Stimulated activated CD8-positive, alpha-beta memory T cell treated with anti-CD3 and anti-CD28 coated beads, Interleukin-12 subunit alpha, Interleukin-12 subunit beta, amount 100 ng/mL, for 1 hour (primary cell): ENCODE data around the gene IDI2.
"Not testable (repeated sequence)": the region's sequence is repeated elsewhere in the genome, so short reads cannot be mapped to it uniquely, and the experiment has no call there.

Experiments
- DNase-seq: peaks from one replicate; pipeline ENCODE4 v3.0.0-alpha.2; 2020; ENCODE audit warnings: low read depth

Gene IDI2

DNA sequence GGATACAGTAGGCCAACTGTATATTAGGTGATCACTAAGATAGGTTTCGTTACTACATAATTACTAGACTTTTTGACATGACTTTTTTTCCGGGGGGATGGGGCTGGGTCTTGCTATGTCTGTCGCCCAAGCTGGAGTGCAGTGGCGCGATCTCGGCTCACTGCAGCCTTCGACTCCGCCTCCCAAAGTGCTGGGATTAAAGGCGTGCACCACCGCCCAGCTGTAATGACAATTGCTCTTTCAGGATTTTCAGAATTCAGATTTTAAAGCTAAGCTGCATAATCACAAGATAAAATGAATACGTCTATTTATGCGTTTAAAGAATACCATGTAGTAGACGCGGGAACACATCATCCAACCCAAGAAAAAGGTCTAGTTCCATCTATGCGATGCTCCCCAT is 22.3 kb upstream of the IDI2 start:
- no peak for DNase-seq

DNA sequence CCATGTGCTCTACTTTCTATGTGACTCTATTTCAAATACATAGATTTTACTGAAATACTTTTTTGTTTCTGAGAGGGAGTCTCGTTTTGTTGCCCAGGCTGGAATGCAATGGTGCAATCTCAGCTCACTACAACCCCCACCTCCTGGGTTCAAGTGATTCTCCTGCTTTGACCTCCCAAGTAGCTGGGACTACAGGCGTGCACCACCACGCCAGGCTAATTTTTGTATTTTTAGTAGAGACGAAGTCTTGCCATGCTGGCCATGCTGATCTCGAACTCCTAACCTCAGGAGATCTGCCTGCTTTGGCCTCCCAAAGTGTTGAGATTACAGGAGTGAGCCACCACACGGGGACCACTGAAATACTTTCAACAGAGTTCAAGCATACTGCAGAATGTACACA is 19.8 kb upstream of the IDI2 start:
- no peak for DNase-seq

DNA sequence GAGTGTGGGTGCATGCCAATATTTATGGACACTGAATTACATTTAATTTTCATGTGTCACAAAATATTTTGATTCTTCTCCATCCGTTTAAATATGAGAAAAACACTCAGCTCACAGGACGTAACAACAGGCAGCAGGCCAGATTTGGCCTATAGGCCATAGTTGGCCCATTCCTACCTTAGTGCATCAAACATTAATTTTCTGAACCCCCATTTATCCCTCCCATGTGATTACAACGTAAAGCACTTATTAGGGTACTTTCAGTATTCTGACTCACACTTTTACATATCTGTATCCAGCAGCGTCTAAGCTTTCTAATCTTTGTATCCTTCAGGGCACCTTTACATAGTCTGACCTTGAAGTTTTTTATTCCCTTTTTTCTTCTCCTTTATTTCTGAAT is 19.3 kb upstream of the IDI2 start:
- no peak for DNase-seq

DNA sequence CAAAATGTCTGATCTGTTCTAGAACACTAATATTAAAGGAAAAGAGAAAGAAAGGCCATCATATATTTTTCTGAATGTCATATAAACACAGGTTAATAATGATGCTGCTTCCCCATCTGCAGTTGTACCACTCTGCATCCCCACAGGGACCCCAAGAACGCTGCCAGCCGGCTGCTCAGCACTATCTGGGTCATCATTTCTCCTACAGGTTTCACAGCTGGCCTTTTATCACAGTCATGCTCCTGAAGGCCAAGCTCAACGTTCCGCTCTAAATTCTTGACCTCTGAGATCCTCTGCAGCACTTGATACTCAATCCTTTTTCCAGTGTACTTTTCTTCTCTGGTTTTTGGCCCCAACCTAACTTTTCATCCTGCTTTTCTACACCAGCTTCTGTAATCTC is 18.5 kb upstream of the IDI2 start:
- DNase-seq: no peak

DNA sequence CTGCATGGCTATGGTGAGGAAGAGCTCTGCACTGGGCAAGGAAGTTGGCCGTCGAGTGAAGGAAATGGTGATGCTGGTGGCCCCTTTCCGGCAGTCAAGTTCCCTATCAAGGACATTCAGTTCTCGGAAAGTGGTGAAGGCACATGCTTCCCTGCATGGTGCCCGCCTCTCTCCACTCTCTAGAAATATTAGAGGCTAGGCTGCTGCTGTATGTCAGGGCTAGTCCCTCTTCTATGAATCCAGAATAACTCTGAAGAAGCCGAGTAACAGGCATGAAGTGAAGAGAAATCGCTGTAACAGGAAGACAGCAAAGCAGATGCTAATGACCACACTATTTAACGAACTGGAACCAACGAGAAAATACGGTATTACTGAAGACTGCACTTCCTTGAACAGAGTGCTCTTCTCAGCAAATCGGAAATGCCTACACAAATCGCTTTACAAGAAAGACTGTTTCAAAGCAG is 17.9 kb upstream of the IDI2 start:
- DNase-seq: no peak

DNA sequence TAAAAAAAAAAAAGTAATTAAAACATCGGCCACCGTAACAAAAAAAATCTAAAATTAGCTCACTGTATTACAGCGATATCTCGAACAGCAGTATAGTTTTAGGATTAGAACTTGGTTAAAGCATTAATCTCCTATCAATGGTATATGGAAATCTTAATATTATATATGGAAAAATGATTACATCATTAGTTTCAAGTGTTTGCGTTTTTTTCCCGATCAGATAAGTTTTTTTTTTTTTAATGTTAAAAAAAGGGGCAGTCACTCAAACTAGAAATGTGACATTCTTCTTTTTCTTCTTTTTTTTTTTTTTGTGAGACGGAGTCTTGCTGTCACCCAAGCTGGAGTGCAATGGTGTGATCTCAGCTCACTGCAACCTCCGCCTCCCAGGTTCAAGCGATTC is 15.9 kb upstream of the IDI2 start:
- no peak for DNase-seq

DNA sequence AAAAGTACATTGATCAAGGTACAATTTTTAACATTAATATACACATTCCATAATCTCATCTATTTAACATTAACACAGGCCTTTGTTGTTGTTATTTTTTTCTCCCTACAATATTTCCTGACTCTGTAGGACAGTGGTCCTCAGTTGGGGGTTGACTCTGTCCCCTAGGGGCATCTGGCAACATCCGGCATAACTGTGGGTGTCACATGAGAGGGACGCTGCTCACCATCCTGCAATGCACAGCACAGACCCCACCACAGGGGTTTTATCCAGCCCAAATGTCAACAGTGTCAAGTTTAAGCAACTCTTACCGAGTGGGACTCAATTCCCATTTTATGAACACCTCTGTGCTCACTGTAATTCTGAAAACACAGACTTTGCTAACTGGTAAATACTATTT is 14.5 kb upstream of the IDI2 start:
- no peak for DNase-seq

DNA sequence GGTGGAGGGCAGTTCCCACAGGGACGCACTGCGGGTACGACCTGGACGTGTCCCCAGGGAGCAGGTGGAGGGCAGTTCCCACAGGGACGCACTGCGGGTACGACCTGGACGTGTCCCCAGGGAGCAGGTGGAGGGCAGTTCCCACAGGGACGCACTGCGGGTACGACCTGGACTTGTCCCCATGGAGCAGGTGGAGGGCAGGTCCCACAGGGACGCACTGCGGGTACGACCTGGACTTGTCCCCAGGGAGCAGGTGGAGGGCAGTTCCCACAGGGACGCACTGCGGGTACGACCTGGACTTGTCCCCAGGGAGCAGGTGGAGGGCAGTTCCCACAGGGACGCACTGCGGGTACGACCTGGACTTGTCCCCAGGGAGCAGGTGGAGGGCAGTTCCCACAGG is 13.1 kb upstream of the IDI2 start:
- DNase-seq: not testable (repeated sequence)

DNA sequence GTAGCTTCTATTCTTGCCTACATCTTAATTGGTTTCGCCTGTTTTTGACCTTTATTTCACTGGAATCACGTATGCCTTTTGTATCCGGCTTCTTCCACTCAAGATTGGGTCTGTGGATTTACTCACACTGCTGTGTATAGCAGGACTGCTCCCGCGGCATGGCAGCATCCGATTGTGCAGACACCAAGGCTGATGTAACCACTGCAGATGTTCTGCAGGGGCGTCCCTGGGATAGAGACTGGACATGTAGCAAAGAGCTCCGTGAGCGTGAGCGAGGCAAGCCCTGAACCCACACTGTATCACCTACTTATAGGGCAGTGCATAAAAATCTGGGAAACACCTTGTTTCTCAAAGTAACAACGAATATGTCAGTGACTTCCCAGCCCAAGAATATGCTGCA is 11.4 kb upstream of the IDI2 start:
- DNase-seq: no peak

DNA sequence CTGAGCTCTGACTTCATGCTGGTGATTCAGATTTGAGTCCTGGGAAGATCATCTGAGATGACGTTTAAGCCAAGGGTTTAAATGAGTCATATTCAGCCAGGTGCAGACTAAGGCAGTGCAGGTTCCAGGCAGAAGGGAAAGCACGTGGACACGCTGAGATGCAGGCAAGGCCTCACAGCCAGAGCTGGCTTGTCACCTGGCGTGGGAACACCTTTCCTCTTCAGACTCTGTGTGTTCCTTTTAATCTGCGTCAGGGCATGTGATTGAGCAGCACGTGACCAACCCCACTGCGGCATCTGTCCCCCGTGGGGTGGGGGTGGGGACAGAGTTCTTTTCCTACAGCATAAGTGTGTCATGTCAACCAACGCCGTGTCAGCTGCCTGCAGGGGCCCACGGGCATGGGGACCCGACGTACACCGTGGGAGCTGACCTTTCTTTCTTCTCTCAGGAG is 10.7 kb upstream of the IDI2 start:
- no peak for DNase-seq

DNA sequence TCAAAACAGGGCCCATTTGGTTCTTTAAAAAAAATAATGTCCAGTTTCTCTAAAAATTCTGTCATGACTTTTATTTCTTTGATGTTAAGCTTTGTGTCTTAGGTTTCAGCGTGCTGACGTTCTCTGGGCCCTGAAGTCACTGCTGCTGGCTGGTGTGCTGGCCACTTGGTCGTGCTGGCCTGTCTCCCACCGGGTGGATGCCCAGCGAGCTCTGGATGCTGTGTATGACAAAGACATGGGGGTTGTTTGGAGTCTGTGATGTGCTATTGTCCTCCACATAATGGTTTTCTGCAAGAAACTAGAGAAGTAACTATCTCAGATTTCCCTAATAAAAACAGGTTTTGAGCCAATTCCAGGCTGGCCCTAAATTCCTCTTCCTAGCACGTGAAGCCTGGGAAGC is 9.5 kb upstream of the IDI2 start:
- DNase-seq: no peak

DNA sequence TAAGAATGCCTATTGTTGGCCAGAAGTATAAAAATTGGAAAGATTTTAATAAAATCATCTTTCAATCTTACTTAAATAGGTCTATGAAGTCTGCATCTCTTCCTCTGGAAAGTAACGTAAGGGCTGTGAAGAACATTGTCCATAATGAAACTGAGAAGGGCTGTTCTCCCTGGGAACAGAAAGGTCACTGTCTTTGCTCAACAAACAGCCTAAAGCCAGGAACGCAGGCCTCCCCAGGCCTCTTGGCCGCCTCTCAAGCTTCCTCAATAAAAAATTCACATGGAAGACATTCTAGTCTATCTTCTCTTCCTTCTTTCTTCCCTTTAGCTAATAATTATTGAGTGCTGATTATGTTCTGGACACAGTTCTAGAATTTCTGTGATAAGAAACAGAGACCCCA is 9.1 kb upstream of the IDI2 start:
- DNase-seq: no peak

DNA sequence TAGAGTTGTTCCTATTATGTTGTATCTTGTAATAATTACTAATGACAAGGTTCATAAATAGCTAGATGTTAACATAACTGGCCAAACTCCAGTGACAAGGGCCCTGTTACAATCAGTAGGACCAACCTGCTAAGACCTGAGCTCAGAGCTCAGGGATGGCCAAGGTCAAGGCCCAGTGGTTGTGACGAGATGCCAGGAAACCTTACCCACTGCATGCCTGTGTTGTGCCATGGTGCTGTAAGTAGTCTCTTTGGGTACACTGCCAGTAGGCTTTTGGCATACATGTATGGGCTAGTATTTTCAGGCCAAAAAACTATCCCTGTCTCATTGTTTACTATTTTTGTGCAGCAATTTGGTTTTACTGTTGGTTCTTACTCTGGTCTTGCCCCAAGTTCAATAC is 7.9 kb upstream of the IDI2 start:
- no peak for DNase-seq

DNA sequence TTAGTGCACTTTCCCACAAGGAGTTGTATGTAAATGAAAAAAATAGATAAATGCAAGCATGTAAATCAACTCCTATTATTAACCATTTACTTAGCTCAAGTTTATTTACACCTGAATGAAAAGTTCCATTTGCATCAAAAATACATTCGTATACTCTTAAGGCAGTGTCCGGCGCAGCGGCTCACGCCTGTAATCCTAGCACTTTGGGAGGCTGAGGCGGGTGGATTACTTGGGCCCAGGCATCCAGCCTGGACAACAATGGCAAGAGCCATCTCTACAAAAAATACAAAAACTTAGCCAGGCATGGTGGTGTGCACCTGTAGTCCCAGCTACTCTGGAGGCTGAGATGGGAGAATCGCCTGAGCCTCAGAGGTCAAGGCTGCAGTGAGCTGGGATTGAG is 4.2 kb upstream of the IDI2 start:
- DNase-seq: no peak

DNA sequence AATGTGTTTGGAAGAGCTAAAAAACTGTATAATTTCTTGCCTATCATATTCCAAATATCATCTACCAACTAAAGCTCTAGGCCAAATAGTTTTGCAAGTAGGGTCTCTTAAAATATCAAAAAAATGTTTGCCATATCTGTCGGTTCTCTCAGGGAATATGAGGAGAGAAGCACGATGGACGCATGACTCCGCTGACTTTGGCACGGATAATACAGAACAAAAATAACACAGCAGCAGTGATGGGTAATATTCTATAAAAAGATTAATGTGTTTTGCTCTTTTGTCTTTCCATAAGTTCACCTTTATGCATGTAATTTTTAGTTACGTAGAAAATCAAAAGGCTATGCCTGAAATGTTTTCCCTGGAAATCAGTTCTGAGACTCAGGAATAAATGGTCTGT is 919 bp upstream of the IDI2 start:
- no peak for DNase-seq

DNA sequence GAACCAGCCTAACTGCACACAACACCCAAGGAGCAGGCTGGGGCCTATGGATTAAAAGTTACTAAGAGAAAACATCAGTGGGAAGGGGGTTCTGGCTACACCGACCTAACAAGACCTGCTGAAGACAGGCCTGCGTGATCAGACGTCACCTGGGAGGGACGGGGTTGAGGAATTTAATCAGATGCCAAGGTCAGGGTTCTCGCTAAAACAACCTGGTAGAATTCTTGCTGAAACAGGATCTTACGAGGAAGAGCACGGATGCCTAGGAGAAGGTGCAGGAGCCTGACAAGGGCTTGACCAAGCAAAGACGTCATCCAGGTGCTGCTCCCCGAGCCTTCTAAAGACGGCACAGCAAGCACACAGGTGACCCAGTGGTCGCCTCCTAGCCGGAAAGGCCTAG is 1.6 kb downstream of the IDI2 start:
- no peak for DNase-seq

DNA sequence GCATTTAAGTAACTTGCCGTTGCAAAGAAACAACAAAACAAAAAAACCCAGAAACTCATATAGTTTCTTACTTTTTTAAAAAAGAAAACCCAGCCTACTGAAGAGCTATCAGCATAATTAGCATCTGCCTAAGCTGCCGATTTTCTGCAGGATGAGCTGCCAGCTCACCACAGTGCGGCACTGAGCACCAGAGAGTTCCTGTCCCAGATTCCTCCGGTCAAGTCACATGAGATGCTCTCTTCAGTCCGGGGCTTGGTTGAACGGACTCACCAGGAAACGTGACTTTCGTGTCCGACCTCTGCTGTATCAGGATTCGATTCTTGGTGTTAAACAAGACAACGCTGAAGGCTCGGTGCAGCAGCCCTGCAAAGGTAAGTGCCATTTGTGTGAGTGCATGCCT is 3.2 kb downstream of the IDI2 start:
- no peak for DNase-seq

DNA sequence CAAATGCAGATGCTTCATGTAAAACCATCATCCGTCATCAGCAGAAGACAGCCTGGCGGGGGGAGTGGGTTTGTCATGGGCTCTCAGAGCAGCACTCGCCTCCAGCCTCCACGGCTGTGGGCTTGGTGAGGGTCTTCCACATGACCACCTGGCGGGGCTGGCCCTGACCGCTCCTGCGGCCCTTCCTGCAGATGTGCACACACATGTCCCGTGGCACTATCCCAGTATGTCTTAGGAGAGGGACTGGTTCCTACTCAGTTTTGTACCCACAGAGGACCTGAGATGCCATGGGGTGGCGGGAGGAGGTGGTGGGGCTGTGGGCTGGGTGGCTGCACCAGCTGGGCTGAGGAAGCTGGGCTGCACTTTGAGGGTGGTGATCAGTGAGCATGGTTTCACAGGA is 4.7 kb downstream of the IDI2 start:
- no peak for DNase-seq

DNA sequence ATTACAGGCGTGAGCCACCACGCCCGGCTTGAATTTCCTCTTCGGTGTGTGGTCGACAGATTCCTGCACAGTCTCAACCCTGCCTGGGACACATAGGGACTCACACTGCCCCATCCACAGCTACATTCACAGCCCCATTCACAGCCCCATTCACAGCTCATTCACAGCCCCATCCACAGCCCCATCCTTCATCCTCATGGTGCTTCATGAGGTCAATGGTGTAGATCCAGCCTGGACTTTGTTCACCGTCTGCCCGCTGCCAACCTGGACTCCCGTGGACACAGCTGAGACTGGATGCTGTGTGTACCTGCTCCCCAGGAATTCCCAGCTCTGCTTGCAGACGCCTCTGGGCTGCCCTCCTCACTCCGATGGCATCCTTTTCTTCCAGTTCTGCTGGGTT is 5.2 kb downstream of the IDI2 start:
- no peak for DNase-seq

DNA sequence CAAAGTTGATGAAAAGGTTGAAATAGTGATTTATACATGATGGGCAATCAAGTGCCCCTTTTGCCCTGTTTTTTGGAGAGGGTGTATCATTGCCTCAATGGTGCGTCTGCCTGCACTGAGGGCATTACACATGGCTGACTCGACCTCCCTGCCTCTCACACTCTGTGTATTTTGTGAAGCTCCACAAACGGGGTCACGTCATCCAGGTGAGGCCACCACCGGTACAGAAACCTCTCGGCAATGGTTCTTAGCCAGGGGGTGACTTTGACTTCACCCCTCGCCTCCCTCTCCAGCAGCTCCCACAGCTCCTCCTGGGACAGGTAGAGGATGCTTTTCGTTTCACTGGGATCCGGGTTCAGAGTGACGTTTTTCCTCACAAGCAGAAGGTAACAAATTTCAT is 6.3 kb downstream of the IDI2 start:
- no peak for DNase-seq

DNA sequence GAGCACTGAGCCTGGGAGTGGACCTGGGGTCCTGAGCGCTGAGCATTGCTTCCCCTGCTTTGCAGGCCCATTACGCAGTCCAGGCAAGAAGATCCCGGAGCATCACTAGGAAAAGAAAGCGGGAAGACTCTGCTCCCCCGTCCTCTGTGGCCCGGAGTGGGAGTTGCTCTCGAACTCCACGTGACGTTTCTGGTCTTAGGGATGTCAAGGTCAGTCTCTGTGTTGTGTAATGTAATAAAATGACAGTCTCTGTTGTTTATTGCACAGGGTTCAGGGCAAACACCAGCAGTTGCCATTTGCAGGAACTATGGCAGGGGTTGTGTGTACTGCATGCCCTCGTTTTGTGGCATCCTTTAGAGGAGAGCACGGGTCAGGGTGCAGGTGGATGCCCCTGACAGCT is 10.0 kb downstream of the IDI2 start:
- no peak for DNase-seq

DNA sequence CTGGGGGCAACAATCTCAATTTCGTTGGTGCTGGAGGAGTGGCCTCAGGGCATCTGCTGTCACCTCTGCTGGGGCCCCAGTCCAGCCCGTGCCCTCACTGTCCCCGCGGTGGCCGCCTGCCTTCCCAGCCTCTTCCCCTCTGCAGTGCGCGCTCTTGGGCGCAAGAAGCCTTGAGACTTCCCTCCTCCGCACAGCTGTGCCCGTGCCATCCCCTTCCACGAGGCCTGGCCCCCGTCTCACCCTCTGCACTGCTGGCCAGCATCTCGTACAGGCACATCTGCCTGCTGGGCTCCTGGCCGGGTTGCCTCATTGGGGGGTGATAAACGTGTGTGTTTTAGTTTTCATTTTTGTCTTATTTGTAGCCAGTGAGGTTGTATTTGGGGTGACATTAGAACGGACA is 14.0 kb downstream of the IDI2 start:
- DNase-seq: no peak

DNA sequence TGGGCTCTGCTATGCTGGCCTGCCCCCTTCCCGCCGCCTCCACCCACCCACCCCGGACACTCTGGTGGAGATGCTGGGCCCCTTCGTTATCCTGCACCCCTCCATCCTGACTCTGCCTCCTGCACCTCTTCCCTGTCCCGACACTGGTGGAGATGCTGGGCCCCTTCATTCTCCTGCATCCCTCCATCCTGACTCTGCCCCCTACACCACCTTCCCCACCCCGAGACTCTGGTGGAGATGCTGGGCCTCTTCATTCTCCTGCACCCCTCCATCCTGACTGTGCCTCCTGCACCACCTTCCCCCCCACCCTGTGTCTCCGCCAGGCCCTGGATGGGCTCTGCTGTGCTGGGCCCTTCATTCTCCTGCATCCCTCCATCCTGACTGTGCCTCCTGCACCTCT is 15.0 kb downstream of the IDI2 start:
- DNase-seq: no peak

DNA sequence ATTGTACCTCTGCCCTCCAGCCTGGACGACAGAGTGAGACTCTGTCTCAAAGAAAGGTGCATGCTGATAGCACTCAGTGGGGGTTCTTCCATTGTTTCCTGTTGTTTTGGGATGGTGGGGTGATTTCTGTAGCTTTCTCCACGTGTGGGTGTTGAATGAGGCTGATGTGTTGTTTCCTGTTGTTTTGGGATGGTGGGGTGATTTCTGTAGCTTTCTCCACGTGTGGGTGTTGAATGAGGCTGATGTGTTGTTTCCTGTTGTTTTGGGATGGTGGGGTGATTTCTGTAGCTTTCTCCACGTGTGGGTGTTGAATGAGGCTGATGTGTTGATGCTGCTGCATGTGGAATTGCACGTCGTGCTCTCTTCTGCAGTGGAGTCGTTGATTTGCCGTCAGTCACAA is 15.7 kb downstream of the IDI2 start:
- not testable (repeated sequence) for DNase-seq

DNA sequence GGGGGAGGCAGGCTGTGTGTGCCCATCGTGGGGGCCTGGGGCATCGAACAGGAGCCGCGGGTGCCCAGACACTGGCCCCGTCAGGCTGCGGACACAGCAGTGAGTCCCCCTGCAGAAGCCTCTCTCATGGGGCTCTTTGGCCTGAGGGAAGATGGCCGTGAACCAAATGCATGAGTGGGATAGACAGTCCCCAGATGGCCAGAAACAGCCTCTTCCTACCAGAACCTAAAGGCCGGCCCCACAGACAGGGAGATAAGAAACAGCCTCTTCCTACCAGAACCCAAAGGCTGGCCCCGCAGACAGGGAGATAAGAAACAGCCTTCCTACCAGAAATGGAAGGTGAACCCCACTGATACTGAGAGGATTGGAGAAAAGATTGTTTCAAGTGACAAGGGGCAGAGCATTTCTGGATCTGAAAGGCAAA is 16.6 kb downstream of the IDI2 start:
- no peak for DNase-seq
